HepG2 (cell line): ENCODE results near the gene MYADML2. TPM values are rescaled to one million over a fixed set of nuclear protein-coding genes. Genes with fewer than 3 reads are reported as not detected.

Source experiments
- AFF4 ChIP-seq: sonication (generic); formaldehyde crosslinking; IDR thresholded peaks from 2 replicates; pipeline ENCODE4 v1.4.0; 2020; ENCODE audit warnings: missing genetic modification reagents
- HDAC1 ChIP-seq: sonication (generic); formaldehyde crosslinking; IDR thresholded peaks from 2 replicates; pipeline ENCODE4 v1.5.1; 2020; ENCODE audit warnings: mild to moderate bottlenecking, missing genetic modification reagents
- HNF4G ChIP-seq, 2 experiments: sonication (generic) in 1 of 2; formaldehyde crosslinking in 1 of 2; IDR thresholded peaks; 2 replicates each; pipeline versions ENCODE4 v1.4.0 to v1.6.1; 2011 to 2020; ENCODE audit warnings: borderline replicate concordance in 2 of 2, low read depth in 2 of 2, mild to moderate bottlenecking in 2 of 2, low read length in 1 of 2, missing genetic modification reagents in 1 of 2, moderate library complexity in 1 of 2
- SRSF4 ChIP-seq: fragments of 200-400 bp; formaldehyde crosslinking; IDR thresholded peaks from one replicate; pipeline ENCODE4 v1.6.1; 2018; ENCODE audit warnings: mild to moderate bottlenecking, low read depth, low read length, moderate library complexity; ENCODE audit not compliant: poor library complexity, severe bottlenecking
- USF2 ChIP-seq, 2 experiments: sonication (generic) in 1 of 2; formaldehyde crosslinking in 1 of 2; IDR thresholded peaks; 2 replicates each; pipeline versions ENCODE4 v1.5.1 to v1.6.1; 2011 to 2020; ENCODE audit warnings: borderline replicate concordance in 1 of 2, low read depth in 1 of 2, low read length in 1 of 2, mild to moderate bottlenecking in 1 of 2, missing genetic modification reagents in 1 of 2, moderate library complexity in 1 of 2
- ZSCAN31 ChIP-seq: sonication (generic); formaldehyde crosslinking; IDR thresholded peaks from 2 replicates; pipeline ENCODE4 v1.5.0; 2020; ENCODE audit warnings: low read depth, mild to moderate bottlenecking, missing genetic modification reagents
- polyA plus RNA-seq, 8 experiments: library from polyadenylated mRNA; depleted of rRNA in 3 of 8; stranded (reverse) in 7 of 8; unstranded in 1 of 8; fragments of >200 nt; fragmentation: Illumina TruSeq in 4 of 8; extraction: Trizol in 4 of 8; gene quantifications; 2 replicates each; pipeline versions ENCODE4 v1.2.1 to v1.2.3, GENCODE V29; 2011 to 2016; ENCODE audit warnings: low read depth in 4 of 8, missing spikeins in 1 of 8, mixed read lengths in 1 of 8; ENCODE audit not compliant: insufficient read depth in 1 of 8
- total RNA-seq, 5 experiments: library from RNA; depleted of rRNA; stranded (reverse); fragments of >200 nt; fragmentation: Illumina TruSeq; extraction: Trizol; gene quantifications; 2 replicates each; pipeline ENCODE4 v1.2.3, GENCODE V29; 2016; ENCODE audit warnings: low read depth in 1 of 5
- TF ChIP-seq, protein P1 (sequence below): sonication (generic); formaldehyde crosslinking; IDR thresholded peaks from 2 replicates; pipeline ENCODE4 v1.8.1; 2023; ENCODE audit warnings: mild to moderate bottlenecking, missing genetic modification reagents

The MYADML2 gene
- total and polyA plus RNA-seq, 2 of the 13 experiments (the other 11 are each of a cell fraction or from before 2014, with no cell fraction given): not detected

DNA sequence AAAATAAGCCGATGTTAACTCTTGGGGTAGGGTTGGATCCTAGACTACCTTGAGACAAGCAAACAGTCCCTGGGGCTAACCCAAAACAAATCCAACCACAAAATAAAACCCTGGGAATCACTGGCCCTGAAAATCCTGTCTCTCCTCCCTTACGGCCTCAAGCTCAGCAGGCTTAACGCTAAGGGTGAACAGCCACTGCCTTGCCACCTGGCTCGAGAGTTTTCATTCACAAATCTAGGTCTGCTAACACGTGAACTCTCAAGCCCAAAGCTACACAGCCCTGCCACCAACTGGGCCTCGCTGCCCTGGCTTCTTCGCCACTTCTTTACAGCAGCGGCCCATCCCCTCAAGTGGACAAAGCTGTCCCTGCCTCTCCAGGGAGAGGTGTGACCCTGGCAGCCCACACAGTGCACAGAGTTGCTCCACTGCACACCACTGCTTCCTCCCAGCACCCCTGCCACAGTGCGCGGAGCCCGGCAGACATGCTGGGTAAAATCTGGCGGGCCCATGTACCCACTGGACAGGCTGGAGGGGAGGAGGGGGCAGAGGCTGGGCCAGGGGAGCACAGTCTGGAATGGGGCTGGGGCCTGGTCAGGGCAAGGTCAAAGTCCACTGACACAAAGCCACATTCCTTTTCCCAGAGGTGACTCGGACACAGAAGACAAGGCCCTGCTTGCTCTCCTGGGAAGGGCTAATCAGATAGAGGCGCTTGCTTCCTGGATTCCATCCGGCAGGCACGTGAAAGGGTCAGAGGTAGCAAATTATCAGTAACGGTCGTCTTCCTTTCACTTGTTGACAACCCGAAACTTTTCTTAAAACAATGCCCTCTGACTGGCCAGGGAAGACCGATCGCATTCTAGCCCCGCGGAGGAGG, 36.8 kb downstream of the MYADML2 start (continued):
- TF ChIP-seq USF2 (IDR thresholded peaks at IDR 0.05; ENCODE audit: low read depth, low read length) (0 out of 2 replicates have a peak, but pooled peaks have one; percentile 4), USF2 (CRISPR knock-in tag; IDR thresholded peaks at IDR 0.05; ENCODE audit: borderline replicate concordance) (0 out of 2 replicates have a peak, but pooled peaks have one; percentile 34), SRSF4 (no peak), ZSCAN31 (CRISPR knock-in tag) (peak; percentile 33; the same call in 1 of the 2 replicates), HNF4G (IDR thresholded peaks at IDR 0.05; ENCODE audit: borderline replicate concordance, low read depth, low read length) (peak; percentile 99), HNF4G (CRISPR knock-in tag; IDR thresholded peaks at IDR 0.05; ENCODE audit: borderline replicate concordance, low read depth) (peak; percentile 99), HDAC1 (CRISPR knock-in tag) (peak; percentile 85; the same call in 1 of the 2 replicates), AFF4 (CRISPR knock-in tag) (peak; percentile 81; the same call in 1 of the 2 replicates)
- TF ChIP-seq, protein P1, sequence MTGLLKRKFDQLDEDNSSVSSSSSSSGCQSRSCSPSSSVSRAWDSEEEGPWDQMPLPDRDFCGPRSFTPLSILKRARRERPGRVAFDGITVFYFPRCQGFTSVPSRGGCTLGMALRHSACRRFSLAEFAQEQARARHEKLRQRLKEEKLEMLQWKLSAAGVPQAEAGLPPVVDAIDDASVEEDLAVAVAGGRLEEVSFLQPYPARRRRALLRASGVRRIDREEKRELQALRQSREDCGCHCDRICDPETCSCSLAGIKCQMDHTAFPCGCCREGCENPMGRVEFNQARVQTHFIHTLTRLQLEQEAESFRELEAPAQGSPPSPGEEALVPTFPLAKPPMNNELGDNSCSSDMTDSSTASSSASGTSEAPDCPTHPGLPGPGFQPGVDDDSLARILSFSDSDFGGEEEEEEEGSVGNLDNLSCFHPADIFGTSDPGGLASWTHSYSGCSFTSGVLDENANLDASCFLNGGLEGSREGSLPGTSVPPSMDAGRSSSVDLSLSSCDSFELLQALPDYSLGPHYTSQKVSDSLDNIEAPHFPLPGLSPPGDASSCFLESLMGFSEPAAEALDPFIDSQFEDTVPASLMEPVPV: peak; percentile 47
